Testis (tissue), 3 donors: Measurements from ENCODE around the gene RHOT1. TPM values are rescaled to one million over a fixed set of nuclear protein-coding genes. Genes with fewer than 3 reads are reported as not detected.

Source experiments
- DNase-seq: peaks from one replicate; pipeline ENCODE4 v3.0.0-alpha.2; 2019
- H3K27ac ChIP-seq, 2 donors: fragments of 200-600 bp; sonication (generic); one replicate each; pipeline ENCODE4 v1.5.1; 2019
- H3K27me3 ChIP-seq: fragments of 200-600 bp; sonication (generic); one replicate; pipeline ENCODE4 v1.5.1; 2019
- H3K36me3 ChIP-seq: fragments of 200-600 bp; sonication (generic); one replicate; pipeline ENCODE4 v1.5.1; 2017; ENCODE audit warnings: low read depth; ENCODE audit errors: missing control alignments
- H3K4me1 ChIP-seq: fragments of 200-600 bp; sonication (generic); one replicate; pipeline ENCODE4 v1.5.1; 2019
- H3K4me3 ChIP-seq, 2 donors: fragments of 200-600 bp; sonication (generic); one replicate each; pipeline ENCODE4 v1.5.1; 2017 to 2019
- H3K9me3 ChIP-seq: fragments of 200-600 bp; sonication (generic); one replicate; pipeline ENCODE4 v1.5.1; 2017
- CTCF ChIP-seq, 3 experiments: fragments of 450-650 bp in 2 of 3; fragments of 200-600 bp in 1 of 3; sonication (generic) in 1 of 3; IDR thresholded peaks; one replicate each; pipeline ENCODE4 v1.5.1; 2016 to 2019; ENCODE audit warnings: antibody characterized with exemption in 3 of 3, mild to moderate bottlenecking in 2 of 3, moderate library complexity in 1 of 3
- POLR2A ChIP-seq: fragments of 450-650 bp; IDR thresholded peaks from one replicate; pipeline ENCODE4 v1.6.1; 2017; ENCODE audit warnings: antibody characterized with exemption, mild to moderate bottlenecking, moderate library complexity
- WGBS, 2 donors: methylation state at CpG; one replicate each; pipeline ENCODE4 v1.1.5; 2018; 5-methylcytosine and 5-hydroxymethylcytosine counted together
- intact Hi-C: fragments of 100-400 bp; cut with DNase I; formaldehyde crosslinking; loops from one replicate; pipeline ENCODE4 v1.15.1; 2023; ENCODE audit warnings: low total_unique reads
- polyA plus RNA-seq: library from polyadenylated mRNA; stranded (reverse); fragments of 350-450 nt; fragmentation: Illumina TruSeq; extraction: RNeasy Lipid Tissue Mini Kit (QIAGEN cat#74804); gene quantifications from one replicate; pipeline ENCODE4 v1.2.3, GENCODE V29; 2014; ENCODE audit warnings: low read depth, low replicate concordance; ENCODE audit not compliant: insufficient read depth
- total RNA-seq, 2 donors: library from RNA; depleted of rRNA; stranded (reverse); fragments of >200 nt; gene quantifications; one replicate each; pipeline ENCODE4 v1.2.3, GENCODE V29; 2016

The RHOT1 gene
- total and polyA plus RNA-seq, 3 donors from 2014 or later: 42.6 to 60.6 (median 51.3) TPM

- H3K4me3 ChIP-seq: no peak overlapping the region
- H3K27me3 ChIP-seq: no peaks in the 10 kb centered on the region
- H3K27ac ChIP-seq: no peak overlapping the region
- no peaks in the 10 kb centered on the region for H3K4me1 ChIP-seq
- TF ChIP-seq CTCF (IDR thresholded peaks at IDR 0.05) (no peak), POLR2A (no peak)
- intact Hi-C loops: no loop called here
- H3K9me3 ChIP-seq: no peaks in the 10 kb centered on the region
- WGBS, 2 donors: 92 to 94% methylated on average over 3 of the region's 3 CpGs
- no peak for DNase-seq
- H3K36me3 ChIP-seq: no peaks in the 10 kb centered on the region
Measured at GRCh38 chr17:32187271-32187670, 45.0 kb downstream of the RHOT1 start.

GRCh38 chr17:32189343-32189742 is 47.0 kb downstream of the RHOT1 start:
- Histone ChIP-seq H3K27me3 (no peaks in the 10 kb centered on the region), H3K36me3 (no peaks in the 10 kb centered on the region), H3K4me1 (no peaks in the 10 kb centered on the region), H3K27ac (no peak overlapping the region), H3K4me3 (no peak overlapping the region), H3K9me3 (no peaks in the 10 kb centered on the region)
- intact Hi-C loops: no loop called here
- WGBS, 2 donors: 85 to 86% methylated on average over 2 of the region's 2 CpGs
- DNase-seq: no peak
- TF ChIP-seq POLR2A: no peak

GRCh38 chr17:32191306-32191705 is 49.0 kb downstream of the RHOT1 start:
- Histone ChIP-seq H3K4me3 (no peak overlapping the region), H3K4me1 (no peaks in the 10 kb centered on the region), H3K9me3 (no peaks in the 10 kb centered on the region), H3K36me3 (no peaks in the 10 kb centered on the region), H3K27me3 (no peaks in the 10 kb centered on the region), H3K27ac (no peak overlapping the region)
- intact Hi-C loops: no loop called here
- DNase-seq: no peak
- TF ChIP-seq POLR2A (no peak), CTCF (IDR thresholded peaks at IDR 0.05) (no peak)

GRCh38 chr17:32192379-32192778 is 50.1 kb downstream of the RHOT1 start:
- no peak for TF ChIP-seq POLR2A
- TF ChIP-seq CTCF (IDR thresholded peaks at IDR 0.05): no peak
- H3K9me3 ChIP-seq: no peaks in the 10 kb centered on the region
- no peaks in the 10 kb centered on the region for H3K27me3 ChIP-seq
- no peaks in the 10 kb centered on the region for H3K4me1 ChIP-seq
- H3K4me3 ChIP-seq: no peak overlapping the region
- intact Hi-C loops: no loop called here
- H3K36me3 ChIP-seq: no peaks in the 10 kb centered on the region
- no peak for DNase-seq
- 96% methylated on average over 6 of the region's 6 CpGs for WGBS, 2 donors
- H3K27ac ChIP-seq: no peak overlapping the region

GRCh38 chr17:32197987-32198386 is 55.7 kb downstream of the RHOT1 start:
- intact Hi-C loops: no loop called here
- H3K36me3 ChIP-seq: no peaks in the 10 kb centered on the region
- H3K27ac ChIP-seq: no peak overlapping the region
- no peak for DNase-seq
- H3K9me3 ChIP-seq: no peaks in the 10 kb centered on the region
- WGBS, 2 donors: 100% methylated on average over 1 of the region's 1 CpG
- H3K4me3 ChIP-seq: no peak overlapping the region
- no peaks in the 10 kb centered on the region for H3K4me1 ChIP-seq
- TF ChIP-seq CTCF (IDR thresholded peaks at IDR 0.05) (no peak), POLR2A (no peak)
- H3K27me3 ChIP-seq: no peaks in the 10 kb centered on the region
